Stomach (tissue), 9 donors: ENCODE results near the gene TEDC1. TPM values are rescaled to one million over a fixed set of nuclear protein-coding genes. Genes with fewer than 3 reads are reported as not detected.
A peak's percentile ranks its signal among the peaks of the same experiment; 100 is the strongest.

Source experiments
- DNase-seq, 2 donors: peaks; one replicate each; pipeline versions ENCODE4 v3.0.0 to v3.0.0-alpha.2; 2013 to 2019
- H3K27ac ChIP-seq, 5 donors: fragments of 200-600 bp in 4 of 5; sonication (generic) in 4 of 5; one replicate each; pipeline ENCODE4 v1.5.1; 2013 to 2019; ENCODE audit warnings: mild to moderate bottlenecking in 1 of 5, moderate library complexity in 1 of 5
- H3K27me3 ChIP-seq, 3 donors: fragments of 200-600 bp; sonication (generic); one replicate each; pipeline ENCODE4 v1.5.1; 2017 to 2019; ENCODE audit warnings: mixed run types in 1 of 3
- H3K36me3 ChIP-seq, 4 donors: fragments of 200-600 bp; sonication (generic); 1 replicate in 3 of 4; 2 replicates in 1 of 4; pipeline ENCODE4 v1.5.1; 2016 to 2019
- H3K4me1 ChIP-seq, 4 donors: fragments of 200-600 bp; sonication (generic); one replicate each; pipeline ENCODE4 v1.5.1; 2016 to 2019
- H3K4me3 ChIP-seq, 4 donors: fragments of 200-600 bp; sonication (generic) in 3 of 4; one replicate each; pipeline ENCODE4 v1.5.1; 2016 to 2019; ENCODE audit warnings: mild to moderate bottlenecking in 1 of 4
- H3K9me3 ChIP-seq, 4 donors: fragments of 200-600 bp; sonication (generic); one replicate each; pipeline ENCODE4 v1.5.1; 2016 to 2019
- EP300 ChIP-seq: sonication (generic); formaldehyde crosslinking; IDR thresholded peaks from one replicate; pipeline ENCODE4 v1.6.1; 2017; ENCODE audit warnings: antibody characterized with exemption
- POLR2A ChIP-seq, 4 donors: fragments of 450-650 bp; IDR thresholded peaks; one replicate each; pipeline ENCODE4 v1.6.1; 2016; ENCODE audit warnings: antibody characterized with exemption in 4 of 4, control low read depth in 2 of 4, mild to moderate bottlenecking in 1 of 4, moderate library complexity in 1 of 4
- POLR2AphosphoS5 ChIP-seq, 3 donors: sonication (generic); formaldehyde crosslinking; IDR thresholded peaks; one replicate each; pipeline ENCODE4 v1.6.1; 2016; ENCODE audit warnings: antibody characterized with exemption in 3 of 3
- WGBS, 5 donors: extraction: QIAGEN DNeasy Blood & Tissue Kit in 3 of 5; methylation state at CpG; one replicate each; pipeline versions ENCODE4 v1.1.5 to v1.1.7; 2013 to 2018; 5-methylcytosine and 5-hydroxymethylcytosine counted together
- intact Hi-C: fragments of 100-400 bp; cut with DNase I; formaldehyde crosslinking; loops from one replicate; pipeline ENCODE4 v1.15.1; 2023; ENCODE audit warnings: low total_unique reads
- polyA plus RNA-seq, 3 donors: library from polyadenylated mRNA; stranded (reverse); fragments of 200-250 nt; gene quantifications; one replicate each; pipeline ENCODE4 v1.2.3, GENCODE V29; 2013
- total RNA-seq, 5 donors: library from RNA; depleted of rRNA; stranded (reverse); fragments of >200 nt; gene quantifications; one replicate each; pipeline versions ENCODE4 v1.1.0 to v1.2.3, GENCODE V29; 2014 to 2016
- TF ChIP-seq, protein P1 (sequence below), 7 experiments: fragments of 450-650 bp in 4 of 7; fragments of 200-600 bp in 3 of 7; sonication (generic) in 3 of 7; IDR thresholded peaks; one replicate each; pipeline ENCODE4 v1.5.1; 2016 to 2019; ENCODE audit warnings: antibody characterized with exemption in 7 of 7, control low read depth in 2 of 7, mild to moderate bottlenecking in 1 of 7
- donor health status: healthy with polysubstance abuse.
- donor health status: Bipolar disorder and iron deficiency.
- donor health status: healthy.

Gene TEDC1
- total and polyA plus RNA-seq, 8 donors, result 3.0 to 167 (median 17.9) TPM

DNA sequence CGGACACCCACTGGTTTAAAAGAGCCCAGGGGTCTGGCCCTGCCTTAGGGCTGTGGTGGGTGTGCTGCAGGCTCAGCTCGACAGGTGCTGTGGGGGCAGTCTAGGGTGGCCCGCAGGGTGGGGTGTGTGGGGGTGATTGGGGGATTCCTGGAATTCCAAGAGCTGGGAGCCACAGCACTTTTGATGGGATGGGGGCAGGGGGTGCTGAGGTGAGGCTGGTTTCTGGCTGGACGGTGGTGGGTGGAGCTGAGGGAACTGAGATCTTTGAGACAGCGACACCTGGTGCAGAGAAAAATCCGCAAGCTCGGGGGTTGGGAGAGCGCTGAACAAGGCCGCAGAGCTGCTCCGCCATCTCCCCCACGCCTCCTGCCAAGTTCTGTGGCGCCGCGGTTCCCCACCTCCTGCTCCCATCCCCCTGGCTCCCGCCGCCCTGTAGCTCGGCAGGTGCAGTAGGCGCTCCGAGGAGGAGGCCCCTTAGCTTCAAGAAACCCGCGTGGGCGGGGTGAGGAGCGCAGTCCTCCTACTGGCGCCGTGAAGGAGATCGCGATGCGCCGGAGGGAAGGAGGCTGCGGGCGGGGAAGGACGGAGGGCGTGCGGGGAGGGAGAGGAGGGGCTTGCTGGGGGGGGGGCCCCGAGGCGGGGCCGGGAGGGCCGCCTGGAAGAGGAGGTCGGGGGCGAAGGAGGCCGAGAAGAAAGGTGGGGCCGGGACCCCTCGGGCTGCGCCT, 1.3 kb upstream of the TEDC1 start:
- WGBS, 5 donors, result 0 to 2% (median 0%) methylated on average over 28 to 44 of the region's 44 CpGs
- Histone ChIP-seq H3K36me3 (no peaks in the 10 kb centered on the region), H3K4me1 (peaks cover 43 to 70% (median 64%) of the 10 kb centered on the region in 4 donors), H3K27ac (peak overlapping the region; percentile 94 to 97 (median 95)), H3K27me3 (peaks cover 0 to 43% (median 10%) of the 10 kb centered on the region in 3 donors), H3K9me3 (no peaks in the 10 kb centered on the region), H3K4me3 (peak overlapping the region; percentile 70 to 91 (median 78))
- intact Hi-C loops, result no loop called here
- peak; percentile 88 to 97 for DNase-seq
- TF ChIP-seq, protein P1, sequence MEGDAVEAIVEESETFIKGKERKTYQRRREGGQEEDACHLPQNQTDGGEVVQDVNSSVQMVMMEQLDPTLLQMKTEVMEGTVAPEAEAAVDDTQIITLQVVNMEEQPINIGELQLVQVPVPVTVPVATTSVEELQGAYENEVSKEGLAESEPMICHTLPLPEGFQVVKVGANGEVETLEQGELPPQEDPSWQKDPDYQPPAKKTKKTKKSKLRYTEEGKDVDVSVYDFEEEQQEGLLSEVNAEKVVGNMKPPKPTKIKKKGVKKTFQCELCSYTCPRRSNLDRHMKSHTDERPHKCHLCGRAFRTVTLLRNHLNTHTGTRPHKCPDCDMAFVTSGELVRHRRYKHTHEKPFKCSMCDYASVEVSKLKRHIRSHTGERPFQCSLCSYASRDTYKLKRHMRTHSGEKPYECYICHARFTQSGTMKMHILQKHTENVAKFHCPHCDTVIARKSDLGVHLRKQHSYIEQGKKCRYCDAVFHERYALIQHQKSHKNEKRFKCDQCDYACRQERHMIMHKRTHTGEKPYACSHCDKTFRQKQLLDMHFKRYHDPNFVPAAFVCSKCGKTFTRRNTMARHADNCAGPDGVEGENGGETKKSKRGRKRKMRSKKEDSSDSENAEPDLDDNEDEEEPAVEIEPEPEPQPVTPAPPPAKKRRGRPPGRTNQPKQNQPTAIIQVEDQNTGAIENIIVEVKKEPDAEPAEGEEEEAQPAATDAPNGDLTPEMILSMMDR (IDR thresholded peaks at IDR 0.05), result peak in 5 of 7 experiments; percentile 38 to 78 (median 66)
- TF ChIP-seq POLR2AphosphoS5 (IDR thresholded peaks at IDR 0.05), result peak in 2 of 3 donors; percentile 21 to 36
- no peak for TF ChIP-seq EP300

DNA sequence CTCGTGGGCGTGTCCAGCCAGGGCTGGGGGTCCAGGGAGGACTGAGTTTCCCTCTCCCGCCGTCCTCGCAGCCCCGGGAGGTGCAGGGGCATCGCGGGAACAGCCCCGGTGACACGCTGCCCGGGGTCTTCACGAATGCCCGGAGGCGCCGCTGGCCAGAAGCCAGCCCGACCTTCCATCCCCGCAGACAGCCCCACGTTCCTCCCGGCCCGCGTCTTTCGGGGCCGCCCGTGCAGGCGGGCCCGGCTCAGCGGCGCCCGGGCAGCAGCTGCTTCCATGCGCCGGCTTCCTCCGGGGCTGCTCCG, 827 bp upstream of the TEDC1 start:
- Histone ChIP-seq H3K27me3 (peaks cover 0 to 38% (median 10%) of the 10 kb centered on the region in 3 donors), H3K4me3 (peak overlapping the region; percentile 70 to 91 (median 78)), H3K36me3 (no peaks in the 10 kb centered on the region), H3K9me3 (no peaks in the 10 kb centered on the region), H3K4me1 (peaks cover 43 to 65% (median 61%) of the 10 kb centered on the region in 4 donors), H3K27ac (peak overlapping the region; percentile 94 to 97 (median 95))
- WGBS, 5 donors, result 0 to 1% (median 0%) methylated on average over 3 to 33 of the region's 33 CpGs
- DNase-seq, result no peak
- no peak for TF ChIP-seq POLR2A (IDR thresholded peaks at IDR 0.05)
- TF ChIP-seq, protein P1 (IDR thresholded peaks at IDR 0.05), result no peak
- no peak for TF ChIP-seq POLR2AphosphoS5 (IDR thresholded peaks at IDR 0.05)
- no peak for TF ChIP-seq EP300
- intact Hi-C loops, result no loop called here

DNA sequence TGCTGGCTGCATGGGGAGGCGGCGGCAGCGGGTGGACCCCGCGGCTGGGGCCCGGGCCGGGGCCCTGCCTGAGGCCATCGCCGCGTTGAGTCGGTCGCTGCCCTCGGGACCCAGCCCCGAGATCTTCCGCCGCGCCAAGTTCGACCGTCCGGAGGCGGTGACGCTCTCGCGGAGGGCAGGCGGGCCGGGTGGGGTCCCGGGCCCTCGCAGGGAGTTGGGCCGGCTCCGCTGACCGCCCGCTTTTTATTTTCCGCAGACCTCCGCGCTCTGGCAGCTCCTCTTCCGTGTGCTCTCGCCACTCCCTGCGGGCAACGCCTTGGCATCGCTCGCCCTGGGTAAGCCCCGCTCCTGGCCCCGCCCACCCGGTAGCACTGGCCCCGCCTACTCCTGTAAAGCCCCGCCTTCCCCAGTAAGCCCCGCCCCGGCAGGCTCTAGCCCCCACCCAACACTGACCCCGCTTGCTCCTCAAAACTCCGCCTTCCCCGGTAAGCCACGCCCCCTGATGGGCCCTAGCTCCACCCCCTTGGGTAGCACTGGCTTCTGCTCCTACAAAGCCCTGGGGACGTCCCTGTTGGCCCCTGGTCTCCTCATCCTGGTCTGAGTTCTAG, 424 bp downstream of the TEDC1 start:
- Histone ChIP-seq H3K27ac (peak overlapping the region; percentile 85 to 97 (median 95)), H3K27me3 (peaks cover 0 to 25% (median 9%) of the 10 kb centered on the region in 3 donors), H3K36me3 (no peaks in the 10 kb centered on the region), H3K9me3 (no peaks in the 10 kb centered on the region), H3K4me1 (peaks cover 35 to 57% (median 53%) of the 10 kb centered on the region in 4 donors), H3K4me3 (peak overlapping the region; percentile 62 to 91 (median 75))
- TF ChIP-seq, protein P1 (IDR thresholded peaks at IDR 0.05), result no peak
- TF ChIP-seq EP300 (no peak), POLR2A (IDR thresholded peaks at IDR 0.05) (no peak), POLR2AphosphoS5 (IDR thresholded peaks at IDR 0.05) (no peak)
- WGBS, 5 donors, result 1 to 2% (median 1%) methylated on average over 21 to 53 of the region's 53 CpGs
- intact Hi-C loops, result no loop called here
- peak; percentile 76 to 82 for DNase-seq

DNA sequence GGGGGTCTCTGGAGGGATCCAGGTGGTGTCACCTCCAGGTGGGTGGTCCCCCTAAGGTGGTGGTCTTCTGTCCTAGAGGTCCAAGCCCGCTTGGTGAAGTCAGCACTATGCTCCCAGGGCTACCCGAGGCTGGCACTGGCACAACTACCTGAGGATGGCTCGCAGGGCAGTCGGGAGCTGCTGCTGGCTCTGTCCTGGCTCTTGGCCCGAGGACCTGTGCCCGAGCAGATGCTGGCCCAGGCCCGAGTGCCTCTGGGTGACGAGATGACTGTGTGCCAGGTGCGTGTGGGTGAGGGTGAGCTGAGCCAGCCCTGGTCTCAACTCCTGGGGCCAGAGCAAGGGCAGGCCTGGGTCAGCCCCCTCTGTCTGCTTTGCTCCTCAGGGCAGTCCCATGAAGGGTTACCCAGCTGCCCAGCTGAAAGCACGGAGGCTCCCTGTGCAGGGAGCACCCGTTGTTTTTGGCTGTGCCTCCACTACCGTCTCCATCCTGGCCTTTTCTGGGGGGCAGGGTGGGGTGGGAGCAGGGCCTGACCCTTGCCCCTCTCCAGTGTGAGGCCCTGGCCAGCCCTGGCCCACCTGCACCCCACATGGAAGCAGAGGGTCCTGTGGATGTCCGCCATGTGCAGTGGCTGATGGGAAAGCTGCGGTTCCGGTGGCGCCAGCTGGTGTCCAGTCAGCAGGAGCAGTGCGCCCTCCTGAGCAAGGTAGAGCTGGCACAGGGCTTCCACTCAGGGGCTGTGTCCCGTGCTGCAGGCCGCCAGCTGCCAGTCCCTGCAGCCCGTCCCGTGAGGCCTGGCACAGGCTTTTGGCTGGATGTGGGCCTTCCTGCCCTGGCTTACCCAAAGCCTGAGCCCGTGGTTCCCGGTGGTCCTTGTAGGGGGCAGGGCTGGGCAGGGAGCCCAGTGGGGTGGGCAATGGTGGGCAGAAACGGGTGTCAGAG, 1.3 kb downstream of the TEDC1 start:
- H3K9me3 ChIP-seq, result no peaks in the 10 kb centered on the region
- H3K27me3 ChIP-seq, result peaks cover 0 to 17% (median under 1%) of the 10 kb centered on the region in 3 donors
- peak overlapping the region in 3 of 5 donors; percentile 95 to 97 (median 97) for H3K27ac ChIP-seq
- peak in 1 of 2 donors; percentile 56 for DNase-seq
- H3K36me3 ChIP-seq, result no peaks in the 10 kb centered on the region
- TF ChIP-seq POLR2AphosphoS5 (IDR thresholded peaks at IDR 0.05), result no peak
- TF ChIP-seq, protein P1 (IDR thresholded peaks at IDR 0.05), result no peak
- TF ChIP-seq POLR2A (IDR thresholded peaks at IDR 0.05), result no peak
- 79 to 92% (median 85%) methylated on average over 9 to 24 of the region's 24 CpGs for WGBS, 5 donors
- intact Hi-C loops, result no loop called here
- peaks cover 27 to 49% (median 45%) of the 10 kb centered on the region in 4 donors for H3K4me1 ChIP-seq
- peak overlapping the region in 2 of 4 donors; percentile 62 to 91 for H3K4me3 ChIP-seq
